Neural cell (in vitro differentiated cells): Measurements from ENCODE around the gene ANKRD2. TPM values are rescaled to one million over a fixed set of nuclear protein-coding genes. Genes with fewer than 3 reads are reported as not detected.

ENCODE experiments used
- H2AFZ ChIP-seq: fragments of 200-600, 300-800 bp; sonication (generic), shearing (Covaris generic); 2 replicates; pipeline ENCODE4 v1.6.0; 2014; ENCODE audit warnings: low read depth, mild to moderate bottlenecking, antibody characterized with exemption, low read length, moderate library complexity
- H3F3A ChIP-seq: fragments of 200-600 bp; shearing (Covaris generic); 2 replicates; pipeline ENCODE4 v1.6.1; 2016; ENCODE audit warnings: mild to moderate bottlenecking, moderate library complexity, mixed read lengths, antibody characterized with exemption, low read length; ENCODE audit not compliant: insufficient read depth, poor library complexity, severe bottlenecking
- H3K27ac ChIP-seq: fragments of 200-600, 300-800 bp; sonication (generic), shearing (Covaris generic); 2 replicates; pipeline ENCODE4 v1.5.1; 2014; ENCODE audit warnings: mild to moderate bottlenecking, low read length, moderate library complexity
- H3K27me3 ChIP-seq: fragments of 300-800, 200-600 bp; sonication (generic), shearing (Covaris generic); 2 replicates; pipeline ENCODE4 v1.6.0; 2014; ENCODE audit warnings: mild to moderate bottlenecking, low read depth, low read length, moderate library complexity; ENCODE audit not compliant: insufficient read depth
- H3K36me3 ChIP-seq: fragments of 300-800, 200-600 bp; sonication (generic), shearing (Covaris generic); 2 replicates; pipeline ENCODE4 v1.5.1; 2014; ENCODE audit warnings: mild to moderate bottlenecking, antibody characterized with exemption, low read length, moderate library complexity; ENCODE audit not compliant: insufficient read depth
- H3K4me2 ChIP-seq: fragments of 300-800, 200-600 bp; sonication (generic), shearing (Covaris generic); 2 replicates; pipeline ENCODE4 v1.6.0; 2014; ENCODE audit warnings: mild to moderate bottlenecking, low read length
- H3K4me3 ChIP-seq: fragments of 300-800, 200-600 bp; sonication (generic), shearing (Covaris generic); 2 replicates; pipeline ENCODE4 v1.5.1; 2014; ENCODE audit warnings: mild to moderate bottlenecking, low read length, moderate library complexity
- H3K79me2 ChIP-seq: fragments of 200-600 bp; shearing (Covaris generic); replicated peaks from 2 replicates; pipeline ENCODE4 v1.6.0; 2014; ENCODE audit warnings: mild to moderate bottlenecking, low read length, moderate library complexity; ENCODE audit not compliant: insufficient read depth
- H3K9ac ChIP-seq: fragments of 300-800, 200-600 bp; sonication (generic), shearing (Covaris generic); 2 replicates; pipeline ENCODE4 v1.6.1; 2016; ENCODE audit warnings: mild to moderate bottlenecking, low read length, mixed read lengths
- H3K9me2 ChIP-seq: fragments of 200-600 bp; shearing (Covaris generic); 2 replicates; pipeline ENCODE4 v1.6.1; 2016; ENCODE audit warnings: mild to moderate bottlenecking, low read length, mixed read lengths; ENCODE audit not compliant: insufficient read depth
- H3K9me3 ChIP-seq: fragments of 200-600, 300-800 bp; sonication (generic), shearing (Covaris generic); 2 replicates; pipeline ENCODE4 v1.6.1; 2016; ENCODE audit warnings: mild to moderate bottlenecking, mixed run types, low read length, moderate library complexity, mixed read lengths
- H4K20me1 ChIP-seq: fragments of 200-600 bp; shearing (Covaris generic); 2 replicates; pipeline ENCODE4 v1.6.1; 2016; ENCODE audit warnings: mild to moderate bottlenecking, mixed run types; ENCODE audit not compliant: insufficient read depth
- EP300 ChIP-seq: fragments of 450-650 bp; conservative IDR thresholded peaks from 2 replicates; pipeline ENCODE4 v1.6.1; 2014; ENCODE audit warnings: antibody characterized with exemption, mild to moderate bottlenecking, moderate library complexity; ENCODE audit not compliant: poor library complexity, severe bottlenecking
- EZH2 ChIP-seq: fragments of 200-600, 300-800 bp; shearing (Covaris generic), sonication (generic); IDR thresholded peaks from 2 replicates; pipeline ENCODE4 v1.6.1; 2014; ENCODE audit warnings: antibody characterized with exemption, low read length, borderline replicate concordance, mild to moderate bottlenecking; ENCODE audit not compliant: insufficient read depth, poor library complexity, severe bottlenecking
- MXI1 ChIP-seq: fragments of 450-650 bp; conservative IDR thresholded peaks from 2 replicates; pipeline ENCODE4 v1.6.1; 2014; ENCODE audit warnings: antibody characterized with exemption, mild to moderate bottlenecking; ENCODE audit not compliant: poor library complexity, severe bottlenecking
- POLR2AphosphoS5 ChIP-seq: IDR thresholded peaks from 2 replicates; pipeline ENCODE4 v1.6.1; 2012
- RAD21 ChIP-seq: fragments of 450-650 bp; conservative IDR thresholded peaks from 2 replicates; pipeline ENCODE4 v1.6.1; 2014; ENCODE audit warnings: antibody characterized with exemption, mild to moderate bottlenecking, moderate library complexity
- SMC3 ChIP-seq: fragments of 450-650 bp; conservative IDR thresholded peaks from 2 replicates; pipeline ENCODE4 v1.6.1; 2014; ENCODE audit warnings: antibody characterized with exemption, mild to moderate bottlenecking, moderate library complexity; ENCODE audit not compliant: poor library complexity
- TAF1 ChIP-seq: IDR thresholded peaks from 2 replicates; pipeline ENCODE4 v1.6.1; 2012; ENCODE audit warnings: low read depth
- polyA plus RNA-seq: library from polyadenylated mRNA; depleted of rRNA; stranded (reverse); fragments of >200 nt; gene quantifications from 2 replicates; pipeline ENCODE4 v1.2.3, GENCODE V29; 2014
- TF ChIP-seq, protein P1 (sequence below): IDR thresholded peaks from 2 replicates; pipeline ENCODE4 v1.6.1; 2012; ENCODE audit warnings: borderline replicate concordance
- TF ChIP-seq, protein P2 (sequence below): fragments of 450-650 bp; IDR thresholded peaks from 2 replicates; pipeline ENCODE4 v1.5.1; 2014; ENCODE audit warnings: antibody characterized with exemption, mild to moderate bottlenecking, moderate library complexity; ENCODE audit not compliant: poor library complexity, severe bottlenecking

ANKRD2 gene
- polyA plus RNA-seq, 1 donor from 2014 or later, result not detected

GRCh38 chr10:97600616-97601015 is 28.0 kb downstream of the ANKRD2 start:
- H2AFZ ChIP-seq, result no peak overlapping the region
- H3K9me2 ChIP-seq, result no peaks in the 10 kb centered on the region
- H3K27ac ChIP-seq, result no peak overlapping the region
- H3K4me2 ChIP-seq, result no peak overlapping the region
- no peak overlapping the region for H3K4me3 ChIP-seq
- no peaks in the 10 kb centered on the region for H3K27me3 ChIP-seq
- TF ChIP-seq POLR2AphosphoS5 (no peak), EP300 (no peak), SMC3 (no peak), EZH2 (no peak), RAD21 (no peak), TAF1 (no peak), MXI1 (no peak)
- TF ChIP-seq, protein P1, sequence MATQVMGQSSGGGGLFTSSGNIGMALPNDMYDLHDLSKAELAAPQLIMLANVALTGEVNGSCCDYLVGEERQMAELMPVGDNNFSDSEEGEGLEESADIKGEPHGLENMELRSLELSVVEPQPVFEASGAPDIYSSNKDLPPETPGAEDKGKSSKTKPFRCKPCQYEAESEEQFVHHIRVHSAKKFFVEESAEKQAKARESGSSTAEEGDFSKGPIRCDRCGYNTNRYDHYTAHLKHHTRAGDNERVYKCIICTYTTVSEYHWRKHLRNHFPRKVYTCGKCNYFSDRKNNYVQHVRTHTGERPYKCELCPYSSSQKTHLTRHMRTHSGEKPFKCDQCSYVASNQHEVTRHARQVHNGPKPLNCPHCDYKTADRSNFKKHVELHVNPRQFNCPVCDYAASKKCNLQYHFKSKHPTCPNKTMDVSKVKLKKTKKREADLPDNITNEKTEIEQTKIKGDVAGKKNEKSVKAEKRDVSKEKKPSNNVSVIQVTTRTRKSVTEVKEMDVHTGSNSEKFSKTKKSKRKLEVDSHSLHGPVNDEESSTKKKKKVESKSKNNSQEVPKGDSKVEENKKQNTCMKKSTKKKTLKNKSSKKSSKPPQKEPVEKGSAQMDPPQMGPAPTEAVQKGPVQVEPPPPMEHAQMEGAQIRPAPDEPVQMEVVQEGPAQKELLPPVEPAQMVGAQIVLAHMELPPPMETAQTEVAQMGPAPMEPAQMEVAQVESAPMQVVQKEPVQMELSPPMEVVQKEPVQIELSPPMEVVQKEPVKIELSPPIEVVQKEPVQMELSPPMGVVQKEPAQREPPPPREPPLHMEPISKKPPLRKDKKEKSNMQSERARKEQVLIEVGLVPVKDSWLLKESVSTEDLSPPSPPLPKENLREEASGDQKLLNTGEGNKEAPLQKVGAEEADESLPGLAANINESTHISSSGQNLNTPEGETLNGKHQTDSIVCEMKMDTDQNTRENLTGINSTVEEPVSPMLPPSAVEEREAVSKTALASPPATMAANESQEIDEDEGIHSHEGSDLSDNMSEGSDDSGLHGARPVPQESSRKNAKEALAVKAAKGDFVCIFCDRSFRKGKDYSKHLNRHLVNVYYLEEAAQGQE, result no peak
- TF ChIP-seq, protein P2, sequence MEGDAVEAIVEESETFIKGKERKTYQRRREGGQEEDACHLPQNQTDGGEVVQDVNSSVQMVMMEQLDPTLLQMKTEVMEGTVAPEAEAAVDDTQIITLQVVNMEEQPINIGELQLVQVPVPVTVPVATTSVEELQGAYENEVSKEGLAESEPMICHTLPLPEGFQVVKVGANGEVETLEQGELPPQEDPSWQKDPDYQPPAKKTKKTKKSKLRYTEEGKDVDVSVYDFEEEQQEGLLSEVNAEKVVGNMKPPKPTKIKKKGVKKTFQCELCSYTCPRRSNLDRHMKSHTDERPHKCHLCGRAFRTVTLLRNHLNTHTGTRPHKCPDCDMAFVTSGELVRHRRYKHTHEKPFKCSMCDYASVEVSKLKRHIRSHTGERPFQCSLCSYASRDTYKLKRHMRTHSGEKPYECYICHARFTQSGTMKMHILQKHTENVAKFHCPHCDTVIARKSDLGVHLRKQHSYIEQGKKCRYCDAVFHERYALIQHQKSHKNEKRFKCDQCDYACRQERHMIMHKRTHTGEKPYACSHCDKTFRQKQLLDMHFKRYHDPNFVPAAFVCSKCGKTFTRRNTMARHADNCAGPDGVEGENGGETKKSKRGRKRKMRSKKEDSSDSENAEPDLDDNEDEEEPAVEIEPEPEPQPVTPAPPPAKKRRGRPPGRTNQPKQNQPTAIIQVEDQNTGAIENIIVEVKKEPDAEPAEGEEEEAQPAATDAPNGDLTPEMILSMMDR, result no peak
- no peaks in the 10 kb centered on the region for H3K9me3 ChIP-seq
- no peak overlapping the region for H3K9ac ChIP-seq
- H3F3A ChIP-seq, result no peaks in the 10 kb centered on the region
- H3K79me2 ChIP-seq, result no peaks in the 10 kb centered on the region
- H3K36me3 ChIP-seq, result no peaks in the 10 kb centered on the region
- H4K20me1 ChIP-seq, result no peaks in the 10 kb centered on the region

GRCh38 chr10:97601268-97602215 is 29.0 kb downstream of the ANKRD2 start:
- no peaks in the 10 kb centered on the region for H3K9me2 ChIP-seq
- no peaks in the 10 kb centered on the region for H3K27me3 ChIP-seq
- no peak overlapping the region for H3K9ac ChIP-seq
- no peaks in the 10 kb centered on the region for H4K20me1 ChIP-seq
- H3K79me2 ChIP-seq, result no peaks in the 10 kb centered on the region
- H3K27ac ChIP-seq, result no peak overlapping the region
- H3K36me3 ChIP-seq, result no peaks in the 10 kb centered on the region
- no peak overlapping the region for H2AFZ ChIP-seq
- no peaks in the 10 kb centered on the region for H3F3A ChIP-seq
- no peak overlapping the region for H3K4me2 ChIP-seq
- TF ChIP-seq TAF1 (no peak), RAD21 (no peak), POLR2AphosphoS5 (no peak), SMC3 (no peak), MXI1 (no peak), EZH2 (no peak), EP300 (no peak)
- TF ChIP-seq, protein P2, result no peak
- TF ChIP-seq, protein P1, result no peak
- H3K9me3 ChIP-seq, result no peaks in the 10 kb centered on the region
- H3K4me3 ChIP-seq, result no peak overlapping the region
